ENCODE results near the gene NBEAL1.
A peak's percentile ranks its signal among the peaks of the same experiment; 100 is the strongest.
"Not testable (repeated sequence)": the region's sequence is repeated elsewhere in the genome, so short reads cannot be mapped to it uniquely, and the experiment has no call there.

The NBEAL1 gene

DNA sequence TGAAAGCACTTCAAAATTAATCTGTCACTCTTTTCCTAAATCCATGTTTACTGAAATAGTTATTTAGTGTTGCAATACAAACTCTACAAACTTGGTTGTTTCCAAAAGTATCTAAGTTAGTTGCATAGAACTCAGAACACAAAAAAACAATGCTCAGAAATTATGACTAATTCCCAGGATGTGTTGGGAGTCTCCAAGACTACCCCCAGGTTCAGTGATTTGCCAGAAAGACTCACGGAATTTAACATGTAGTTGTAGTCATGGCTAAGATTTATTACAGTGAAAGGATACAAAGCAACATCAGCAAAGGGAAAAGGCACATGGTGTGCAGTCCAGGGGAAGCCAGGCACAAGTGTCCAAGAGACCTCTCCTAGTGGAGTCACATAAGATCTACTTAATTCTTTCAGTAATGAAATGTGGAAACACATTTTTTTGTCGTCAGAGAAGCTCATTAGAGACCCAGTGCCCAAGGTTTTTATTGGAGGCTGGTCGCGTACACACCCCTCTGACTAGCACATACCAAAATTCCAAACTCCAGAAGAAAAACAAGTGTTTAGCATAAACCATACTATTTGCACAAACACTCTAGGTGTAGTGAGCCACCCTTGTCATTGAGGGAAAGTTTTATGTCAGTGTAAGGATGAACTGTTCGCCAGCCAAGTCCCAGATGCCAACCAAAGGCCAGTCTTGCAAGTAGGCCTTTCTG lies 180.8 kb downstream of the NBEAL1 start:
- Histone ChIP-seq H3K4me3 (no peak overlapping the region), H3K27ac (no peak overlapping the region)

DNA sequence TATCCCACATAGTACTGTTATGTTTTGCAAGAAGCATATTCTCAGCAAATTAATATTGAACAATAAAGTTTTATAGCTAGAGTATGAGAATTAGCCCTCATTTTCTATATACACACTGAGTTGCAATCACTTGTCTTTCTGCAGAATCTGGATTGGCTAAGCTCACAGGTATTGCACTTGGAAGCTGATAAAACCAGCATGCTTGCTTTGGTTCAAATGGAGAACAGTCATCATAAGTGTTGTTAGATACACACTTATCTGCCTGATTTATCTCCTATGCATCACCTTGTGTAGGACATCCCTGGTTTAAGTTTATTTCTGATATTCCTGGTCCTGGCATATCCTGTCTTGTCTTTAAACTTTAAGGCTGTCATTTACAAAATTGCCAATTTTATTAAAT lies 186.2 kb downstream of the NBEAL1 start:
- Histone ChIP-seq H3K27ac (no peak overlapping the region), H3K4me3 (no peak overlapping the region)

DNA sequence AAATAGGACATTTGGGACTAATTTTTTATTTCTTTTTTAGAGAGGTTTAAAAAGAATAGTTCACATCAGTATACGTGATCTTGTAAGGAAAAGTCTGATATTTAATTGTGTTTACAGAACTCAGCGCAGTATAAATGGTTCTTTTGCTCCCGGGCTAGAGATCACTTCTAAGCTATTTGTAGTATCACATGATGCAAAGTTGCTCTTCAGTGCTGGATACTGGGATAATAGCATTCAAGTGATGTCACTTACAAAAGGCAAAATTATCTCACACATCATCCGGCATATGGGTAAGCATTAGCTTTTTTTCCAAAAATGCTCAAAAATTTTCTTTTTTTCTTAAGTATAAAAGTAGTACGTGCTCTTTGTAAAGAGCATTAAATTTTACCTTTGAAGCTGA lies 186.8 kb downstream of the NBEAL1 start:
- Histone ChIP-seq H3K4me3 (no peak overlapping the region), H3K27ac (no peak overlapping the region)

DNA sequence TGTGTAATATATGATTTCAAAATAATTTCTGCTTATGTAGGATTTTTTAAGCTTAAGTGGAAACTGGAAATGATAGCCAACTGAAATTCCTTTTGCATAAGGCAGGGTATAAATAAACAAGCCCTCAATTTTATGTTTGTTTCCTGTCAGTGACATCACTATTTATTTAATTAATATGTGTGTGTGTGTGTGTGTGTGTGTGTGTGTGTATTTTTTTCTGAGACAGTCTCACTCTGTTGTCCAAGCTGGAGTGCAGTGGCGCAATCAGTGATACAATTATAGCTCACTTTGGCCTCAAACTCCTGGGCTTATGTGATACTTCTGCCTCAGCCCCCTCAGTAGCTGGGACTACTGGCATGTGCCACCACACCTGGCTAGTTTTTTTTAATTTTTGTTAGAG lies 194.9 kb downstream of the NBEAL1 start:
- Histone ChIP-seq H3K4me3 (no peak overlapping the region), H3K27ac (no peak overlapping the region)

DNA sequence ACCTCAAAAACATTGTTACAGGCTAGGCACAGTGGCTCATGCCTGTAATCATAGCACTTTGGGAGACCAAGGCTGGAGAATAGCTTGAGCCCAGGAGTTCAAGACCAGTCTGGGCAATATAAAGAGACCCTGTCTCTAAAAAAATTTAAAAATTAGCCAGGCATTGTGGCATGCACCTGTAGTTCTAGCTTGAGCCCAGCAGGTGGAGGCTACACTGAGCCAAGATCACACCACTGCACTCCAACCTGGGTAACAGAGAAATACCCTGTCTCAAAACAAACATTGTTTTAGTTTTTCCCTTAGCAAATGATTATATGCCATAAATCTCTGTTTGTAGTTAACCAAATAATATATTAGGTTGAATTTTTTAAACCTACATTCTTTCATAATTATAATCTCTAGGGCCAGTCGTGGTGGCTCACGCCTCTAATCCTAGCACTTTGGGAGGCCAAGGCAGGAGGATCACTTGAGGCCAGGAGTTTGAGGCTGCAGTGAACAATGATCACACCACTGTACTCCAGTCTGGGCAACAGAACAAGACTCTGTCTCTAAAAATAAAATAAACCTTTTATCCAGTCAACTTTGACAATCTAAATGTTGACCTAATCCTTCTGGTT lies 210.9 kb downstream of the NBEAL1 start:
- no peak overlapping the region for H3K27ac ChIP-seq
- H3K4me3 ChIP-seq, result no peak overlapping the region

DNA sequence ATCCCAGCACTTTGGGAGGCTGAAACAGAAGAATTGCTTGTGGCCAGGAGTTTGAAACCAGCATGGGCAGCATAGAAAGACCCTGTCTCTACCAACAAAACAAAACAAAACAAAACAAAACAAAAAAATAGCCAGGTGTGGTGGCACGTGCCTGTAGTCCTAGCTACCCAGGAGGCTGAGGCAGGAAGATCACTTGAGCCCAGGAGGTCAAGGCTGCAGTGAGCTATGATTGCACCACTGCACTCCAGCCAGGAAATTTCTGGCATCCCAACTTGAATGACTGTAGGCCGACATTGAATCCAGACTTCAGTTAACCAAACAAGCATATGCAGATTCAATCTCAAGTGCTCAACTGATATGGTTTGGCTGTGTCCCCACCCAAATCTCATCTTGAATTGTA lies 215.0 kb downstream of the NBEAL1 start:
- not testable (repeated sequence) for H3K4me3 ChIP-seq, H3K27ac ChIP-seq

DNA sequence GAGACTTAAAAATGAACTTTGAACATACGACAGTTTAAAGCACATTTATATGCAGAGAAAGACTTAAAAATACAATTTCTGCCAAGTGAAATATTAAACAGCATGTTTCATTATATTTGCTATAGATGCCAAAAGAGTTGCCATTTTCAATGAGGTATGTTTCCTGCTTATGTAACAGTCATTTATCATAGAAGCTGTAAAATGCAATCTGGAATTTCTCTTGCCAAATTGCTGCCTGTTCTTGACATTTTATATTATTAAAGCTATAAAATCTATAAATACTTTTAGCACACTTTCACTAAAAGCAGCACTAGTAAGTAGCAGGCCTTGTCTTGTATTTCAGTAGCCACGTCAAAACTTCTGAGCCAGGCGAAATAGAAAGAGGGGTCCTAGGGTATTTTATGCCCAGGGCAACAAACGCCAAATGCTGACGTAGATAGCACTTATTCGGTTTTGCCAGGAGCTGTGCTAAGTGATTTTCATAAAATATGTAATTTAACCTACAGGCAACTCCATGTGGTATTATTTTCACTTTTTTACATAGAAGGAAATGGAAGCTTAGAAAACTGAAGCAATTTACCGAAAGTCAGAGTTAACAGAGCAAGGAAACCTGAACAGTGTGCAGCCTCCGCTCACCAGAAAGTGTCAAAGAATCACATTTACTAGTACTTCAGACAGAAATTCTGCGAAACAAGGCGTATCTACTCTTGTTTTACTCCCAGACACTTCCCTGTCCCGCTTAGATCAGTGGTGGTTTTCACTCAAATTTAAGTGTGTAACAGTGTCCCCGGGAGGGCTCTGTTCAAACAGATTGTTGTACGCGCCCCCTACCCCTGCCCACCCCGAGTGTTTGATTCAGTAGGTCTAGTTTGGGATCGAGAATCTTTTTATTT lies 222.9 kb downstream of the NBEAL1 start:
- peak overlapping the region in 7 of 21 experiments; percentile 32 to 97 (median 93) for H3K27ac ChIP-seq

DNA sequence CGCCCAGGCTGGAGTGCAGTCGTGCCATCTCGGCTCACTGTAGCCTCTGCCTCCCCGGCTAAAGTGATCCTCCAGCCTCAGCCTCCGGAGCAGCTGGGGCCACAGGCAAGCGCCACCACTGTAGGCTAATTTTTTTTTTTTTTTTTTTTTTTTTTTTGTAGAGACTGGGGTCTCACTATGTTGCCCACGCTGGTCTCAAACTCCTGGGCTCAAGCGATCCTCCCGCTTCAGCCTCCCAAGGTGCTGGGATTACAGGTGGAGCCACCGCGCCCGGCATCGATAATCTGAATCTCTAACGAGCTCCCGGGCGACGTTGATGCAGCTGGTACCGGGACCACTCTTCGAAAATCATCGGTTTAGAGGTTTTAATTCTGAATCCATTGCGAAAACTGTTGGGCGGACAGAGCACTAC lies 223.6 kb downstream of the NBEAL1 start:
- H3K27ac ChIP-seq, result peak overlapping the region; percentile 3 to 99 (median 93)
- peak overlapping the region; percentile 57 to 85 (median 80) for H3K4me3 ChIP-seq

More for the DNA sequence above, 222.9 kb downstream of the NBEAL1 start:
- peak overlapping the region in 6 of 7 experiments; percentile 76 to 85 (median 80) for H3K4me3 ChIP-seq

DNA sequence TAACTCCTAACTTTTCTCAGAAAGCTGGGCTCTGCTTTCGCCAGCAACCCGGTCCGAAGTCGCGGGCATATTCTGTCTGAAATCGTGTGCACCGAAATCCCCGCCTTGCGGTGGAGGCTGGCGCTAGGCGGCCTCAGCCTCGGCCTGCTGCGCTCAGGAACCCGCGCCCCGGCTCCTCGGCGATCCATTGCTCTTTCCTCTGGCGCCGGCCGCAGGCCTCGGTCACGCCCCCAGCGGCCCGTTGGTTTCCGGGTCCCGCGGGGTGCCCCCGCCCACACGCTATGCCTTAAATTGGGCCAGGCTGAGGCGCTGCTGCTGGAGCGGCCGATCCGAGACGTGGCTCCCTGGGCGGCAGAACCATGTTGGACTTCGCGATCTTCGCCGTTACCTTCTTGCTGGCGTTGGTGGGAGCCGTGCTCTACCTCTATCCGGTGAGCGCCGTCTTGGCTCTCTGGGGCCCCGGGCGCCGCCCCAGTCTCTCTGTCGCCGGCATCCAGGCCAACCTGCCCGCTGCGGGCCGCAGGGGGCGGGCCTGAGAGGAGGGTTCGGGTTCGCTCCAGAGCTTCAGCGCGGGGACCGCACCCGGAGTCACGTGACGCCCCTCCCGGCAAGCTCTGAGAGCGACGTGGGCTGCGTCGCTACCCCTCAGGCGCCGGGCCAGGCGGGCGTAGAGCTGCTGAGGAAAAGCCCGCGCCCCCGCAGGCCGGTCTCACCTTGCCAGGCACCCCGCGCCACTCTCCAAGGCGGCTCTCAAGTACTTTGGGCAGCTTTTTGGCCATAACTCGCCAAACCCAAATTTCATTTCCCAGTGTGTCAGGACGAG lies 224.2 kb downstream of the NBEAL1 start, which contains the start of gene CYP20A1:
TSS of gene CYP20A1 (plus strand) at position 315 of the 823 bp plus-strand sequence. CDS start at position 360, 45 bp downstream.
- Histone ChIP-seq H3K4me3 (peak within 1 kb of the TSS; percentile 57 to 85 (median 80)), H3K27ac (peak within 1 kb of the TSS; percentile 3 to 99 (median 93))

DNA sequence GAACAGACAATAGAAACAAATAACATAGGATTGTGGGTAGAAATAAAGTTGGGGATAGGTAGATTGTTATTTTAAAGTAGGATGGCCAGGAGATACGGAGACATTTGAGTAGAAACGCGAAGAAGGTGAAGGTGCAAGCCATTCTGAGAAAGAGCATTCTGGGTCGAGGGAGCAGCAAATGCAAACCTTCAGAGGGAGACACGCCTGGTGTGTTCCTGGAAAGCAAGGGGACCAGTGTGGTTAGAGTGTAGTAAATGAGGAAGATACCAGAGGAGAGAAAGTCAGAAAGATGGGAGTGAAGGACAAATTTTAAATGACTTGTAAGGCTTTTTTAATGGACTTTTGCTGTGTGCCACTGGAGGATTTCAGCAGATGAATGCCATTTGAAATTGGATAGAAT lies 225.8 kb downstream of the NBEAL1 start:
- no peak overlapping the region for H3K4me3 ChIP-seq
- no peak overlapping the region for H3K27ac ChIP-seq

DNA sequence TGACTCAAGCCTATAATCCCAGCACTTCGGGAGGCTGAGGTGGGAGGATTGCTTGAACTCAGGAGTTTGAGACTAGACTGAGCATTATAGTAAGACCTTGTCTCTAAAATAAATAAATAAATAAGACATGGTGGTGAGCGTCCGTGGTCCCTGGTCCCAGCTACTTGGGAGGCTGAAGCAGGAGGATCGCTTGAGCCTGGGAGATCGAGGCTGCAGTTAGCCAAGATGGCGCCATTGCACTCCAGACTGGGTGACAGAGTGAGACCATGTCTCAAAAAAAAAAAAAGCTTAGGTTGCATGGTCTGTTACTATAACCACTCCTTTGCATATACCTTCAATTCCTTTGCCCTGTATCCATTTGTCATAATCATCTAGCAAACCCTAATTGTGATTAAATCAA lies 227.8 kb downstream of the NBEAL1 start:
- Histone ChIP-seq H3K4me3 (no peak overlapping the region), H3K27ac (no peak overlapping the region)

DNA sequence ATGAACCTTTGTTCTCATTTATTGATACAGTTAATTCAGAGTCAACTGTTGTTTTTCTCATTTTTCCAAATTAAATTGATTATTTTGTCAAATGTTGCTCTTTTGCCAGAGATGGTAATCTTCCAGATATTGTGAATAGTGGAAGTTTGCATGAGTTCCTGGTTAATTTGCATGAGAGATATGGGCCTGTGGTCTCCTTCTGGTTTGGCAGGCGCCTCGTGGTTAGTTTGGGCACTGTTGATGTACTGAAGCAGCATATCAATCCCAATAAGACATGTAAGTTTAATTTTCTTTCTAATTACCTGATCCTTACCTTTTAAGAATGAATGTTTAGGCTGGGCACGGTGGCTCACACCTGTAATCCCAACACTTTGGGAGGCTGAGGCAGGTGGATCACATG lies 232.0 kb downstream of the NBEAL1 start:
- no peak overlapping the region for H3K4me3 ChIP-seq

DNA sequence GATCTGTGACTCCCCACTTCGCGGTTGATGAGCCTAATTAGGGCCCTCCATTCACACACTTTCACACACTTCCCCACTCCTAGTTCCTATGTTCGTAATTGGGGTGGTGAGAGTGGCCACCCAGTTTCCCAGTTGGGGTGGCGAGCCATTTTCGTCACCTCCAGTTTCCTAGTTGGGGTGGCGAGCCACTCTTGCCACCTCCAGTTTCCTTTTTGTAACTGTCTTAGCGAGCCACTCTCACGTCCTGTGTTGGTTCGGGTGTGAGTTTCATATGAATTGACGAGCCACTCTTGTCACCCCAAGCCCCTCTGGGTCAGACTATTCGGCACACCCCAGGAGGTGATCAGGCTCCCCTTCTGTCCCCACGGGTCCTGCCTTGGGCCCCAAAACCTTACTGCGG lies 238.1 kb downstream of the NBEAL1 start:
- no peak overlapping the region for H3K4me3 ChIP-seq
- H3K27ac ChIP-seq, result no peak overlapping the region

More for the DNA sequence above, 232.0 kb downstream of the NBEAL1 start:
- no peak overlapping the region for H3K27ac ChIP-seq

DNA sequence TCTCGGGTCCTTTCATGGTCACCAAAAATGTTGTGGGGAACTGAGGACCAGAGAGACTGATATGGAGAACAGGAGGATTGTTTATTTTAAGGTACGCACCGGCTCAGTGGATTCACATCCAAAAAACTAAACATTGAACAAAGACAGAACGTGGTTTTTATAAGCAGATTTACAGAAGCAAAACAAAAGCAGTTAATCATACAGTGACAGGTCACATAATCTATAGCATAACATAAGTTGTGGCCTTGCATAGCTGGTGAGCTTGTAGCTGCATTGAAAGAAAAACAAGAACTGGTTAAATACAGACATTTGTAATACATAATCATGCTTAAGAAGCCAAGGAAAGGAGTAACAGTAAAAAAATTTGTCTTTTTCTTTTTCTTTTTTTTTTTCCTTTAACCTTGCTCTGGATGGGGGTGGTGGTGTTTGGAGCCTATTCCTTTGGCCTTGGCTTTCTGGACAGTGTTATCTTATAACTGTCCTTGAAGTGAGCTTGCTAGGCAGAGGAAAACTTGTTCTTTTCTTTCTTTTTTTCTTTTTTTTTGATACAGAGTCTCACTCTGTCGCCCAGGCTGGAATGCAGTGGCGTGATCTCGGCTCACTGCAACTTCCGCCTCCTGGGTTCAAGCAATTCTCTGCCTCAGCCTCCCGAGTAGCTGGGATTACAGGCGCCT lies 238.9 kb downstream of the NBEAL1 start:
- not testable (repeated sequence) for H3K27ac ChIP-seq

DNA sequence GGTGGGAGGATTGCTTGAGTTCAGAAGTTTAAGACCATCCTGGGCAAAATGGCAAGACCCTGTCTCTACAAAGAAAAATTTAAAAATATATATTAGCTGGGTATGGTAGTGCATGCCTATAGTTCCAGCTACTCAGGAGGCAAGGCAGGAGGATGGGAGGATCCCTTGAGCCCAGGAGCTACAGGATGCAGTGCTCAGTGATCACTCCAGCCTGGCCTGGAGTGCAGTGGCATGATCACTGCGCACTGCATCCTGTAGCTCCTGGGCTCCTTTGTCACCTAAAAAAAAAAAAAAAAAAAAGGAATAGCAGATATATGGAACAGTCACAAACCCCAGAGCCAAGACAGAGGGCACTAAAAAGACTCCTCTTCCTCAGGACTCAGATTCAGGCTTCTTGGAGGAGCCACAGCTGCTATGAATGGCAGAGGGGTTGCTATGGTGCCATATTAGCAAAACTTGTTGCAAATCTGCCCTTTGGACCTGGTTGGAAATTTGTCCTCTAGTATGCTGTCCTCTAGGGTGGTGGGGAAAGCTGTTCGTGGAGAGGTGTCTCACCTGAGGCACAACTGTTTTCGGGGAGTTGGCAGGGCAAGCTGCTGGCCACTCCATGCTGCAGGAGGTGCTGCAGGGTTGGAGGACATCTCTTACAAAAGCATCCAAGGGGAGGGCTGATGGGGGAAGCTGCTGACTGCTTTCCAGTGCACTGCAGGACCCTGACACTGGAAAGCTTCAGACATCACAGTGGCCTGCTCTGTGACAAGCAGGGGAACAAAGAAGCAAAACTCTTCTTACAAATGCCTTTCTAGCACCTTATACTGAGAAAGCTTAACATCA lies 246.9 kb downstream of the NBEAL1 start:
- Histone ChIP-seq H3K4me3 (no peak overlapping the region), H3K27ac (no peak overlapping the region)

More for the DNA sequence above, 238.9 kb downstream of the NBEAL1 start:
- H3K4me3 ChIP-seq, result not testable (repeated sequence)
